GM18499 (cell line): ENCODE results near the gene ALPG.
"Not testable (repeated sequence)": the region's sequence is repeated elsewhere in the genome, so short reads cannot be mapped to it uniquely, and the experiment has no call there.

Experiments
- ATAC-seq: cut with Tn5 transposase; IDR thresholded peaks from one replicate; pipeline ENCODE4 v1.9.1; 2021; ENCODE audit warnings: moderate number of reproducible peaks; ENCODE audit not compliant: insufficient read depth, unreplicated experiment

Gene ALPG

GRCh38 chr2:232406556-232407310 lies at the start of gene ALPG:
TSS of gene ALPG (plus strand) at chr2:232406844. CDS start at chr2:232406895, 51 bp downstream.
- no peak for ATAC-seq

DNA sequence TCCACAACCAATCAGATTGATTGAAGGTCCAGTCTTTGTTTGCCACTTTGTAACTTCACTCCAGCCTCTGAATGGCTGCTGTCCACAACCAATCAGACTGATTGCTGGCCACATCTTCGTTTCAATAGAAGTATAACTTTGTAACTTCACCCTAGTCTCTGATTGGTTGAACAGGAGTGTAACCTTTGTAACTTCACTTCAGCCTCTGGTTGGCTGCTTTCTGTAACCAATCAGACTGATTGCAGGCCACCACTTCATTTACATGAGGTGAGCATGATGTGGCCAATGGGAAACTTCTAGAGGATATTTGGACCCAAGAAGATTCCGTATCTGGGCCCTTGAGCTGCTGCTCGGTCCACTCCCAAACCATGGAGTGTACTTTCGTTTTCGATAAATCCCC lies 45.0 kb upstream of the ALPG start:
- ATAC-seq = no peak

- ATAC-seq = no peak
Observed at GRCh38 chr2:232362174-232362900, 44.3 kb upstream of the ALPG start.

GRCh38 chr2:232363064-232363783 lies 43.4 kb upstream of the ALPG start:
- ATAC-seq = not testable (repeated sequence)

DNA sequence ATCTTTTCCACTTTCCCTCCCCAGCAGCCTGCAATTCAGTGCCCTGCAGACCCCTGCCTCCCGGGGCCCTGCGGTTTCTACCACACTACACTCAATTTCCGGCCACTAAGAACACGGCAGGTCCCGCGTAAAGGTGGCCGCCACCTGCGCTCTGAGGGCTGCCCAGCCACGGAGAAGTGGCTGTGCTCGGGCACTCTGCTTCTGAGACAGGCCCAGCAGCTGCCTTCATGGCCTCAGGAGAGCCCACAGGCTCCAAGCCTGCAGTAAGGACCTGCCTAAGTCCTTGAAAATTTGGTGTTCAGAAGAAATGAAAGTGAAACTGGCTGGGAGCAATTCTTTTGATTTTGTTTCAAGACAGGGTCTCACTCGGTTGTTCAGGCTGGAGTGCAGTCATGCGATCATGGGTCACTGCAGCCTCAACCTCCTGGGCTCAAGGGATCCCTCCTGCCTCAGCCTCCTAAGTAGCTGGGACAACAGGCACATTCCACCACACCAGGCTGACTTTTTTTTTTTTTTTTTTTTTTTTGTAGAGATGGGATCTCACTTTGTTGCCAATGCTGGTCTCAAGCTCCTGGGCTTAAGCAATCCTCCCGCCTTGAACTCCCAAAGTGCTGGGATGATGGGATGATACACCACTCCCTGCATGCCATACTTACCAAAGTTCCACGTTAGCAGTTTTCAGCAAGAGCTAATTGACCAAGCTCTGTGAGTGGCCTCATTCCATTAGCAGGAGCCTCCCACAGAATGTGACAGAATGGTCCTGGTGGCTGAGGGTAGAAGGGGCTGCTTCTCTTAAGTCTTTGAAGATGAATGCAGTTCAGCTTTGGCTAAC lies 42.6 kb upstream of the ALPG start:
- no peak for ATAC-seq

- ATAC-seq = not testable (repeated sequence)
Observed at GRCh38 chr2:232364806-232365594, 41.6 kb upstream of the ALPG start.

- no peak for ATAC-seq
Observed at GRCh38 chr2:232365621-232366321, 40.9 kb upstream of the ALPG start.

DNA sequence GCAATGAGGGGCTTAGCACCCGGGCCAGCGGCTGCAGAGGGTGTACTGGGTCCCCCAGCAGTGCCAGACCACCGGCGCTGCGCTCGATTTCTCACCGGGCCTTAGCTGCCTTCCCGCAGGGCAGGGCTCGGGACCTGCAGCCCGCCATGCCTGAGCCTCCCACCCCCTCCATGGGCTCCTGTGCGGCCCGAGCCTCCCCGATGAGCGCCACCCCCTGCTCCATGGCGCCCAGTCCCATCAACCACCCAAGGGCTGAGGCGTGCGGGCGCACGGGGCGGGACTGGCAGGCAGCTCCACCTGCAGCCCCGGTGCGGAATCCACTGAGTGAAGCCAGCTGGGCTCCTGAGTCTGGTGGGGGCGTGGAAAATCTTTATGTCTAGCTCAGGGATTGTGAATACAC lies 40.2 kb upstream of the ALPG start:
- not testable (repeated sequence) for ATAC-seq

- no peak for ATAC-seq
Observed at GRCh38 chr2:232367016-232367415, 39.6 kb upstream of the ALPG start.

GRCh38 chr2:232367591-232368233 lies 38.9 kb upstream of the ALPG start:
- ATAC-seq = no peak

DNA sequence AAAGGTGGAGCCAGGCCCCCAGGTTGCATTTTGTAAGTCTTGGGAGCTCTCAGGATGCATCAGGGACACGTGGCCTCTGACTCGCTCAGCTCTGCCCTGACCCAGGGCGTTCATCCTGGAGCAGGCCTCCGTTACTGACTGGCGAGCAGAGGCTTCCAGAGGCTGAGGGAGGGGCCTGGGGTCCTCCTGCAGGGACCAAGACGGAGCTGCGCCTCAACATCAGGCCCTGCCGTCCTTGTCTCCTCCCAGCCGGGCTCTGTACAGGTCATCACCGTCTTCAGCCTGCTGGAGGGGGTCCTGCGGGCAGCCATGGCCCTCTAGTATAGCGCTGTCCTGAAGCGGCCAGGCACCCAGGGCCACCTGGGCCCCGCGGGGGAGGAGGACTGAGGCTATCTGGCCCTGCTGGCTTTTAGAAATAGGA lies 38.3 kb upstream of the ALPG start:
- no peak for ATAC-seq

- no peak for ATAC-seq
Observed at GRCh38 chr2:232369126-232369951, 37.3 kb upstream of the ALPG start.

DNA sequence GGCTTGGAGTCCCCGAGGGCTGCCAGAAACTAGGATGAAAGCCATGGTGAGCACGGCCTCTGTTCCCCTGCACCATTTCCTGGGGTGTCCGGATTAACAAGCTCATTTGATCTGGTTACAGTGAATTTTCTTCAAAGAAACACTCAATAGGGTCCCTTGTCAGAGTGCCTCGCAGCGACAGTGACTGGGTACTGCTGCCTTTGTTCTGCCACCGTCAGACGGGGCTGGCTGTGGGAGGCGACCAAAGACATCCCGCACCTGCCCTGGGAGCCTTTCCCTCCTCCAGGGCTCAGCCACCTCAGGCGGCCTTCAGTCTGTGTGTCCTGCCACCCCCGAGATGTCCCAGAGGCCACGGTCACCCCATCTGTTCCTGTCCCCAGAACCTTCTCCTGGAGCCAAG lies 36.6 kb upstream of the ALPG start:
- ATAC-seq = not testable (repeated sequence)

- ATAC-seq = no peak
Observed at GRCh38 chr2:232372231-232373208, 34.1 kb upstream of the ALPG start.

GRCh38 chr2:232374356-232374755 lies 32.3 kb upstream of the ALPG start:
- ATAC-seq = no peak

DNA sequence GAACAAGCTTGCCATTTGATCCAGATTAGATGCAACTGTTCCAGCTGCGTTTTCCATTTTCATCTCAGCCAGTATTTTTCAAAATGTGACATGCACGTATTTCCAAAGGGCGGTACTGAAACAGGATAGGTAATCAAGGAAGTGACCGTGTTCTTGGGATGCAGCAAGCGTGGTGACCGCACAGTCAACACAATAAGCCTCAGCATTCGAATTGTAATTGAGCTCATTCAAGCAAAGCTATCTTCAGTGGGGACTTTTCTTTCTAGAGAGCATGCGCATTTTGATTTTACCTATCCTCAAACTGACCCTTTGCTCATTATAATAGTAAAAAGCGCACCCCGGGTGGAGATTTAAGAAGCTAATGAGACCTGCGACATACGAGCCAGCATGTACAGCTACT lies 31.5 kb upstream of the ALPG start:
- no peak for ATAC-seq
